ENCODE results near the gene EYS. TPM values are rescaled to one million over a fixed set of nuclear protein-coding genes. Genes with fewer than 3 reads are reported as not detected.

EYS gene
- total and polyA plus RNA-seq, 2 of the 8 experiments (the other 6 are each of a cell fraction or from before 2014, with no cell fraction given) = 0.05 to 0.13 TPM

- no peak overlapping the region for H3K23ac ChIP-seq (ENCODE audit: insufficient read length)
- WGBS, 2 experiments (ENCODE audit: extremely low coverage in 1 of 2, insufficient coverage in 1 of 2, insufficient read length in 1 of 2, insufficient replicate concordance in 2 of 2, low coverage in 1 of 2, low lambda C conversion rate in 2 of 2, missing lambda C conversion rate in 1 of 2) = 88% methylated on average over 4 of the region's 4 CpGs; no CpG with 5 or more reads in 1 of the 2 experiments
- POLR2A ChIA-PET (ENCODE audit: partially characterized antibody) = no interaction called here
- TF ChIP-seq TBP (IDR thresholded peaks at IDR 0.05; ENCODE audit: low read depth, low read length) (no peak), CHD1 (IDR thresholded peaks at IDR 0.05; ENCODE audit: low read depth, low read length) (no peak), CBX8 (IDR thresholded peaks at IDR 0.05; ENCODE audit: borderline replicate concordance, low read depth, low read length) (no peak), EGR1 (IDR thresholded peaks at IDR 0.05; ENCODE audit: borderline replicate concordance, low read depth, low read length) (no peak), TAF1 (IDR thresholded peaks at IDR 0.05; ENCODE audit: low read depth, low read length) (no peak), KDM1A (IDR thresholded peaks at IDR 0.05; ENCODE audit: borderline replicate concordance, low read length) (no peak), SRF (IDR thresholded peaks at IDR 0.05; ENCODE audit: low read depth, low read length) (no peak)
These were observed 39.3 kb upstream of the EYS start for GRCh38 chr6:65746302-65746701.

More at GRCh38 chr6:65746302-65746701, 39.3 kb upstream of the EYS start:
- H3K4ac ChIP-seq (replicated peaks; ENCODE audit: insufficient read length, low read depth, low read length) = no peak overlapping the region
- H3K79me1 ChIP-seq (ENCODE audit: low read depth, low read length) = no peaks in the 10 kb centered on the region
- H3K4me1 ChIP-seq (replicated peaks in 1 of 4; ENCODE audit: control insufficient read depth in 3 of 4, insufficient read depth in 4 of 4, low read length in 3 of 4) = no peaks in the 10 kb centered on the region
- H3K18ac ChIP-seq (ENCODE audit: extremely low read depth, low read length) = no peak overlapping the region
- H3K14ac ChIP-seq (ENCODE audit: insufficient read length) = no peak overlapping the region
- peak overlapping the region; percentile 86; the same call in 1 of the 2 replicates for H4K8ac ChIP-seq (ENCODE audit: extremely low read depth, insufficient read depth, low read length)
- H2AK5ac ChIP-seq (ENCODE audit: low read depth, low read length) = no peak overlapping the region
- CTCF ChIA-PET (ENCODE audit: partially characterized antibody) = no interaction called here
- no peak overlapping the region for H4K5ac ChIP-seq (ENCODE audit: insufficient read length, low read depth, low read length)
- H3K9me3 ChIP-seq (ENCODE audit: insufficient read depth in 2 of 2, low read depth in 1 of 2, low read length in 1 of 2) = no peaks in the 10 kb centered on the region
- H2BK120ac ChIP-seq (replicated peaks; ENCODE audit: low read depth, low read length) = no peak overlapping the region
- no peak overlapping the region for H3K4me3 ChIP-seq (ENCODE audit: extremely low read depth in 1 of 4, insufficient read depth in 2 of 4, low read depth in 3 of 4, low read length in 4 of 4)
- H2BK12ac ChIP-seq (ENCODE audit: low read depth, low read length) = no peak overlapping the region
- no peaks in the 10 kb centered on the region for H3K27me3 ChIP-seq (replicated peaks in 1 of 4; ENCODE audit: control insufficient read depth in 3 of 4, extremely low read depth in 1 of 4, insufficient read depth in 3 of 4, low read length in 3 of 4)
- H4K91ac ChIP-seq (replicated peaks; ENCODE audit: insufficient read length, low read length) = no peak overlapping the region
- no peak overlapping the region for H3K4me2 ChIP-seq (ENCODE audit: insufficient read depth in 1 of 2, low read depth in 2 of 2, low read length in 2 of 2)
- H3K79me2 ChIP-seq (ENCODE audit: control insufficient read depth in 1 of 2, insufficient read depth in 2 of 2, low read length in 2 of 2) = no peaks in the 10 kb centered on the region
- H2AFZ ChIP-seq (ENCODE audit: low read length) = peak overlapping the region; percentile 81; the same call in 1 of the 2 replicates
- no peaks in the 10 kb centered on the region for H4K20me1 ChIP-seq (replicated peaks in 1 of 2; ENCODE audit: control insufficient read depth in 1 of 2, insufficient read depth in 2 of 2, low read length in 2 of 2)
- no peaks in the 10 kb centered on the region for H3K36me3 ChIP-seq (ENCODE audit: control insufficient read depth in 2 of 4, insufficient read depth in 4 of 4, low read length in 3 of 4)
- H3K23me2 ChIP-seq (ENCODE audit: low read depth, low read length) = no peaks in the 10 kb centered on the region
- no peak overlapping the region for H3K56ac ChIP-seq (replicated peaks; ENCODE audit: insufficient read length, low read depth, low read length)
- no peak overlapping the region for H3K27ac ChIP-seq (ENCODE audit: low read depth, low read length)
- H3K9ac ChIP-seq (replicated peaks in 1 of 4; ENCODE audit: extremely low read depth in 1 of 4, low read depth in 3 of 4, low read length in 3 of 4) = no peak overlapping the region
- FAIRE-seq (no peak), DNase-seq (ENCODE audit: low read depth in 1 of 2, low spot score in 2 of 2) (no peak)
- H2BK15ac ChIP-seq (ENCODE audit: low read length) = no peak overlapping the region
- H2BK20ac ChIP-seq (ENCODE audit: low read length) = no peak overlapping the region
- H2BK5ac ChIP-seq (ENCODE audit: low read depth, low read length) = no peak overlapping the region

Data from H1 (cell line).